GM19351 (cell line): ENCODE measurements around the gene KIF23.
A peak's percentile ranks its signal among the peaks of the same experiment; 100 is the strongest.

ENCODE experiments used
- ATAC-seq: cut with Tn5 transposase; IDR thresholded peaks from one replicate; pipeline ENCODE4 v1.9.1; 2021; ENCODE audit warnings: mild to moderate bottlenecking, moderate library complexity; ENCODE audit not compliant: unreplicated experiment

Gene KIF23

DNA sequence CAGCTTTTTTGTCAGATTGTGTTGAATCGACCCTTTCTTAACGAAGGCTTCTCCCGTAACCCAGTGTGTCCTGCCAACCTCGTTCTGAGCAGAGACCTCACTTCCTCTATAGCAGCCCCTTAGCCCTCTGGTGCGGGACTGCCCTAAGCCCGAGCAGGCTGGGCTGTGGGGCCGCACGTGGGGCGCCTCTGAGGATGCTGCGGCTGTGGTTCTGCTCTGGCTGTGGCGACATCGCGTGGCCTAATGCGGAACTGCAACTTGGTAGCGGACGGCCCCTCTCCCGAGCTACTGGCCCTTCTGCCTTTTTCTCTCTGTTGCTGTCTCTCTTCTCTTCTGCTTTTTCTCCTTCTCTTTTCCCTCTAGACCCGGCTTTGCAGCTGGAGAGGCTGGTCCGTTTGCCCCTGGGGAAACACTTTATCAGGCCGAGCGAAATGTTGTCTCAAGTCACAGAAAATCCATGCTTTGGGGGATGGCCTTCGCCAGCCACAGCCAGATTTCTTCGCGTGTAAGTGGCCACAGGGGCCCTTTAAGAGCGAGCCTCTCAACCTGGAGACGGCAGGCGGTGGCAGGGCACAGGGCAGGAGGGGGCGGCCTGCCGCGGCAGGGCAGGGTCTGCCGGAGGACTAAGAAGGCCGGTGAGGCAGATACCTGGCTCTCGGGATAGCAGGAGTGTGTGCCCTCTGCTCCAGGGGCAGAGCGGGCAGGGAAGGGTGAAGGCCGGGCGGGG lies 19.4 kb upstream of the KIF23 start:
- peak; percentile 61 for ATAC-seq

DNA sequence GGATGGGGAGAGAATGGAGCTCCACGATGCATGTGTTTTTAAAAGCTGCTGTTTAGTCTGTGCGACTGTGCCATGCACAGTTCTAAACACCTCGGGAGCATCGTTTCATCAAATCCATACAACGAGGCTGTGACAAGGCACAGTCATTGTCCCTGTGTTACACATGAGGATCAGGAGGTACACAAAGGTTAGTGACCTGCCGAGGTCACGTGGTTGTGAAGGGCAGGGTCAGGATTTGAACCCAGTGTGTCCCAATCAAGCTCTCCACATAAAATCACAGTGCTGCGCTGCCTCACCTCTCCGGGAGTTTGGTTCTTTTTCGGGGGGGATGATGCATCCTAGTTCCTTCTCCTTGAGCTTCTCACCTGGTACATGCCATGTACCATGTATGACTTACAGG lies 18.7 kb upstream of the KIF23 start:
- ATAC-seq, result no peak

DNA sequence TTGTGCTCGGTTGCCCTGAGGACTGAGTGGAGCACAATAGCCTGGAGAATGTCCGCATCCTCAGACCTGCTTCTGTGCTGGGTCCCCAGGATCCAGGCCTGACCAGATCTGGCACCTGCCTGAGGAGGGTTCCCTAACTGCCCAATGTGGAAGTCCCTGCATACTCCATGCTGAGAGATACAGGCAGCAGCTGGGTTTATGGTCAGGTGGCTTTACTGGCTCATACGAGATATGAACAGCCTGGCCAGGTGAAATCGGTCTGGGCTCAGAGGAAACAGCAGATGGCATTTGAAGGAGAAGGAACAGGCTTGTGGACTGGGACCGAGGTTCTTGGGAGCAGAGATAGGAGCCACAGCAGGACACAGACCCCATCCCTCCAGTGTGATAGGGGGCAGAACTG lies 18.2 kb upstream of the KIF23 start:
- ATAC-seq, result no peak

DNA sequence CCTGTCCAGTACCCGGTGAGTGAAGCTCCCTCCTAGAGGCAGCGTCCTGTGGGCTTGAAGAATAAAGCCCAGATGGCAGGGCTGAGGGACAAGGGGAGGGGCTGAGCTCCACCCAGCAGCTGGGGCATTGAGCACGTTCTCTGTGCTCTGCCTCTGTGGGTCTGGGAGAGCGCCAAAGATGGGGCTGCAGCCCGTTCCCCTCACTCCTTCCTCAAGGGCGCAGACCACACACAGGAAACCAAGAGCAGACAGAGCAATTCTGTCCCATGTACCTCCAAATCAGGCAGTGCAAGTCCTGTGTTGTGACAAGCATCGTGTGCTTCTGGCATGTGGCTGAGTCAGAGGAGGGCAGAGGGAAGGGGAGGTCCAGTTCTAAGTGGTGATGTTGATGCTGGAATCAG lies 15.7 kb upstream of the KIF23 start:
- ATAC-seq, result no peak

DNA sequence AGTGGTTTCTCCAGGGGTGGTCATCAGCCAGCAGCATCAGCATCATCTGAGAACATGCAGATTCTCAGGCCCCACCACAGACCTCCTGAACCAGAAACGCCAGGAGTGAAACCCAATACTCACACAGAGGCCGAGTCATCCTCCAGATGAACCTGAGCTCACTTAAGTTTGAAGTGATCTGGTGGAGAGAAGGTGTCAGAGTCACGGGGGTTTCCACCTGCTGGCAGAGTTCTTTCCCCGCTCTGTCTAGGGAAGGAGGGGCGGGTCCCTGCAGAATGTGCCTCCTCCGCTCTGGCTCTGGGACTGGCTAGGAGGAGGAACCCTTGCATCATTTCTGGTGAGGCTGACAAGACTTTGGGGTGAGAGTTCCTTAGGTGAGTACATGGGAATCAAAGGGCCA lies 13.3 kb upstream of the KIF23 start:
- no peak for ATAC-seq

DNA sequence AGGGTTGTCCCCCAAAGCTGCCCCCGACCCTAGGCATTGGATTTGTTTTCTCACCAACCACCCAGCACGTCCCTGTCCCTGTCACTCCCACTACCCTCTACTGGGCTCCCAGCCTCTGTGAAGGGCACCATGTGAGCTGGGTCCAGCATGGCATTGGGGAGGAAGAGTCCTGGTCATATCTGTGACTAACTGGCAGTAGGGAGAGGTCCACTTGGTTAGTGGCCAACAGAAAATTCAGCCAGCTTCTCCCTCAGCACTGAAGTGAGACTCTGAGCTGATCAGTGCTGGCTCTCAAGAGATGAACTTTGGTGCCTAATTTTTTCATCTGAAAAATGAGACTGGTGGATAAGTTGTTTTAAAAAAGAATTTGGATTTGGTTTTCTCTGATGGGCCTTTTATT lies 11.3 kb upstream of the KIF23 start:
- ATAC-seq, result no peak

DNA sequence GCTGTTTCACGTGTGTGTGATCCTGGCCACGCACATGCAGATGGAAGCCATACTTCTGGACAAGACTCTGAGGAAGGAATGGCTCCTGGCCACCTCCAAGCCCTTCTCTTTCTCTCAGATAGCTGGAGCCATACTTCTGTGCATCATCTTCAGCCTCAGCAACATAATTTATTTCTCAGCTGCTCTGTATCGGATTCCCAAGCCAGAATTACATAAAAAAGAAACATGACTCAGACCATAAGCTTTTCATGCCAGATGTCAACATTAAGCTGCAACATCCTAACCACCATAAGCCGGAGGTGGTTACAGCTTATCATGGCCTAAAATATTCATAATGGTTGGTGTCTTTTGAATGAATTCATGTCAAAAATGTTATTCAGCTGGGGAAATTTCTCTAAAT lies 10.6 kb upstream of the KIF23 start:
- no peak for ATAC-seq

DNA sequence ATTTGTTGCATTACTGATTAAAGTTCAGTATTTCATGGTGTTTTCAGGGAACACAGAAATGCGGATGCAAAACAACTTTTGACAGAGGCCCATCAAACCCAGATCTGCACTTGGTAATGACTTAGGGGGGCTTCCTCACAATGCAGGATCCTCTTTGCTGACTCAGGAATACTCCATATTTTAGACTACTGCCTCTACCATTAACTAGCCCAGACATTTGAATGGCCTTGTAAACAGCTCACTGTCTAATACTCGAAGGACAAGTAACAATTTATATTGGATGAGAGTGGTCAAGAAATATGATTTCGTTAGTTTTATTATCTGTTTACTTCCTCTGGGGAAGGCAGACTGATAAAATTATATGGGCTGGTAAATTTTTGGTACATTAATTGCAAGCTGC lies 9.0 kb upstream of the KIF23 start:
- no peak for ATAC-seq

DNA sequence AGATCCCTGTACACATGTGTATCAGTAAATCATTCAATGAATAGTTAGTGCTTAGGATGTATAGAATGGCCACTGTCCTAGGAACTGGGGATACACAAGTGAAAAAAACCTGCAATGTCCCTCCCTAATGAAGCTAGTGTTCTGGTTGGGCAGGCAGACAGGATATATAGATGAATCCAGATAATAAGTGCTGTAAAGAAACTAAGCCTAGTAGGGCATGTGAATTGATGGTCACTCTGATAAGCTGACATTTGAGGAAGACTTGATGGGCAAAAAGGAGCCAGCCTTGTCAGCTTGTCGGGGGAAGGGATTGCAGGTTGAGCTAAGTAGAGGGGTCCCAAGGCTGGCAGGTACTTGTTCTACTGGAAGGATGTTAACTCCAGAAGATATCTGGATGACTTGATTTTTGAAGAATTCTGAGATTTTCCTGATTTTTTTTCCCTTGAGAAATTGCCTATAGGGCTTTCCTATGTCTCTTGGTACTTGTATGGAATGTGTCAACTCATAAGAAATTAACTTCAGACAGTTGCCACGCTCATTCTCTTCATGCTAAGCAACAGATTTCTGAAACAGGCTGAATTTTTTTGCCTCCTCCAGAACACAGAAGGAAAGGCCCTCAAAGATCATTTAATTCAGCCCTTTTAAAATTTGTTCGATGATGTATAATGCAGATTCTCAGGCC lies 6.3 kb upstream of the KIF23 start:
- no peak for ATAC-seq

DNA sequence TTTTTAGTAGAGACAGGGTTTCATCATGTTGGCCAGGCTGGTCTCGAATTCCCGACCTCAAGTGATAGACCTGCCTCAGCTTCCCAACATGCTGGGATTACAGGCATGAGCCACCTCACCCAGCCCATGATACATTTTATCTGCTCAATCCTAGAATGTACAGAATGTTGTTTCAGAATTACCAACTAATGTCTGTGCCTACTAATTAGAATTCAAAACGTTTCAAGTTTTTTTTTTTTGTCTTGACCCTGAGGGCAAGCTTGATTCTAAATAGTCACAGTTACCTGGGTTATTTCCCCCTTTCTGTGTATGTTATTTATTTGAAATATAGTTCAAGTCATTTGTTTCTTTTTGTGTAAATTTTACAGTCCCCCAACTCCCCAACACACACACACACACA lies 5.3 kb upstream of the KIF23 start:
- ATAC-seq, result no peak

DNA sequence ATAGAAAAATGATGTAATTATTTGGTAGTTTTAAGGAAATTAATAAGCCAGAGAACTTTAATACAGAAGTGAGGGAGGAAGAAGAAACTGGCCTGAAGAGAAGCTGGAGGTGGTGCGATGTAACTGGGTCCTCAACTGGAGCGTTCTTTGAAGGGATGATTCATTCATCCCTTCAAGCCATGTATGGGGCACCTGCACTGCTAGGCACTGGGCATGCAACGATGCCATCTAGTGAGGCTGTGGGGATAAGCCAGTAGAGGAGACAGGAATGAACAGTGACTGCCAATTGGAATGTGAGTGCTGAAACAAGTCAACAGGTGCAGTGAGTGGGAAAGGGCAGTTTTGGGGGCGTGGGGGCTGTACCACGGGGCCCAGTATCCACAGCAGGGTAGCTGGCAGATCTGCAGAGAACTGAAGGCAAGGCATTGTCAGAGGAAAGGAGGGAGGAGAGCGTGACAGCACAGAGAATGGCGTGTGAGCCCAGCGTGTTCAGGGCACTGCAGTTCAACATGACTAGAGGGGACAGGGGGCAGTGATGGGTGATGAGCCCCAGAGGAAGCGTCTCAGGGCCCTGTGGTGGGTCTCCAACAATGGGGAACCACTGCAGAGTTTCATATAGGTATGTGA lies 3.8 kb upstream of the KIF23 start:
- no peak for ATAC-seq

DNA sequence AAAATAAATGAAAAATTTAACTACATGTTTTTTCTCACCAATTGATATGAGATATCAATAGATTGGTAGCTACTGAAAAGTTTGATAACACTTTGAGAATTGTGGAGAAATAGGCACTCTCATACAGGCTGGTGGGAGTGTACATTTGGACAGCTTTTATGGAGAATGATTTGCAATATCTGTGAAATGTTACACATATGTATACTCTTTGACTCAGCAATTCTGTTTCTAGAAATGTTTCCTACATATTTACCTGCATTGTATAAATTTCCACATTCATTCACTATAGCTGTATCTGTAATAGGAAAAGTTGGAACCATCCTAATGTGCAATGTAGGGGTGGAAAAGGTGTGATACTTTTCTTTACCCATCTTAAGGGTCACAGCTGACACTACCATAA lies 1.9 kb upstream of the KIF23 start:
- no peak for ATAC-seq

DNA sequence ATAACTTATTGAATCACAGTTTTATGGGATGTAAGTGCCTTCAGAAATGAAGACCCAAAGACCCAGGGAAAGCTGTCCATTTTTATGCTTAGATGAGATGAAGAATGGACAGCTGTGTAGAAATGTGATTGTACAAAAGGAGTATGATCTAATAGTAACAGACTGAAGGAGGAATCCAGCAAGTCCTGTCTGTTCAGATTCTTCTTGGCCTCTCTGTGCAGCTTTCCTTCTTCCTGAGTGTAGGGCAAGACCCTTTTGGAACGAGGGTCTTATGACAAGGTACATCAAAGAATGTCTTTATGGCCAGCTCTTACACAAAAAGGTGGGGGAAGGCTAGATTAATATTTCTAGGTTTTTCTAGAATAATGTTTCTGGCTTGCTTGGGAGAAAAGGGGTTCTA lies 1.4 kb upstream of the KIF23 start:
- no peak for ATAC-seq

DNA sequence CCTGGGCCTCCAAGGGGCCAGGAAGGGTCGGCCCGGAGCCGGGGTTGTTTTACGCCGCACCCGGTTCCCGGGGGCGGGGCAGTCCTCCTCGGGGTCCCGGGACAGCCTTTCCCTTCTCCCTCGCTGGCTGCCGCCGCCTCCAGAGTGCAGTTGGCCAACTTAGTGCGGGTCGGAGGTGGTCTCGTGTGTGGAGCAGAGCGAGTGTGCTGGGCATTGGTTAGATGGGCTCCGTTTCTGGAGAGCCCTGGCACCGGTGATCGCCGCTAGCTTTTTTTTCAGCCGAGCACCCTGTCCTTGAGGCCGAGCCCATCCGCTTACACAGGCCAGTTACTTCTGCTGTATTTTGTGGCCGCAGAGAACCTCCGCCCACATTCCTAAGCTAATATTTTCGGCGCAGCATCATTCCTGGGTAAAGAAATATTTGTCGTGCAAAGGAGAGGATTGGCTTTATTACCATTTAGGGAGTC lies 585 bp downstream of the KIF23 start:
- peak; percentile 29 for ATAC-seq

DNA sequence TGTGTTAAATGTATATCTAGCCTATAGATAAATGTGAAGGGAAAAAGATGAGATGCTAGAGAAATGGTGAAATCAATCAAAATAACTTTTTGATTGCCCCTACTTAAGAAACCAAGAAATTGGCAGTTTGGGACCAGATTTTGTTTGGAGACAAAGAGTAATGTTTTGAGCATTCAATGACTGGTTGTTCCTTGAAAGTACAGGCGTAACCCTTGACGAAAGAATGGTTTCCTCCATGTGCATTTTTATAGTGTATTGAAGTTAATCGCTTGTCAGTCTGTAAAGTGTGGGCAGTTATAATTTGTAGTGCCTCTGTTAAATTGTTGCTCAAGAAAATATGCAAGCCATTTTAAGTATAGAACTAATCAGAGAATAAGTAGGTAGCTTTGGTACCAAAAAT lies 1.2 kb downstream of the KIF23 start:
- ATAC-seq, result no peak

DNA sequence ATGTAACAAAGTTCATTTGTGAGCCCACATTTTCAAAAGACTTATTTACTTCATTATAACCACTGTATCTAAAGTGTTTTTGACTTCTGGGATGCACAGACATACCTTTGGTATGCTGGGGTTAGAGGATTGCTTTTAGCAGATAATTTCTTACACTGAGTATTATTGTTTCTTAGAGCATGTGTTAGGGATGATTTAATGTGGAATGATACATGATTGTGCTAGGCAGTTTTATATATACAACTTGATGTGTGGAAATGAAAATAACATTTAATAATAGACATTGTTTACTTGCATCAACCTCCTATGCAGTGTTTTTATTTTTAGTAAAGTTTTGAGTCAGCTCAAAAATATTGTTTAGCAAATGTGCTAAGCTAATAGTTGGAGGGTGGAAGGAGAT lies 3.4 kb downstream of the KIF23 start:
- no peak for ATAC-seq

DNA sequence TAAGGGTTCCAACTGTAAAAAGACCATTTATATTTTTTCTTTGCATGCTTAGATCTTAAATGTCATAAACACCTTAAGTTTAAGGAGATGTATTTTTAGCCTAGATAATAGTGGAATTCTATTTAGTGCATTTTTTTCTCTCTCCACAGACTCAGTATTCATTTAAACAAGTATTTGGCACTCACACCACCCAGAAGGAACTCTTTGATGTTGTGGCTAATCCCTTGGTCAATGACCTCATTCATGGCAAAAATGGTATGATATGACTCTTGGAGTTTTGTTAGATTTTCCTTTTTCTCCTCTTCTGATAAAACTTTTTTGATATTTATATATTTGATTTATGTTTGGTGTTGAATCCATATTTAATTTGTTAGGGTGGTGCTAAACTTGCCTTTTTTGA lies 7.3 kb downstream of the KIF23 start:
- ATAC-seq, result no peak

DNA sequence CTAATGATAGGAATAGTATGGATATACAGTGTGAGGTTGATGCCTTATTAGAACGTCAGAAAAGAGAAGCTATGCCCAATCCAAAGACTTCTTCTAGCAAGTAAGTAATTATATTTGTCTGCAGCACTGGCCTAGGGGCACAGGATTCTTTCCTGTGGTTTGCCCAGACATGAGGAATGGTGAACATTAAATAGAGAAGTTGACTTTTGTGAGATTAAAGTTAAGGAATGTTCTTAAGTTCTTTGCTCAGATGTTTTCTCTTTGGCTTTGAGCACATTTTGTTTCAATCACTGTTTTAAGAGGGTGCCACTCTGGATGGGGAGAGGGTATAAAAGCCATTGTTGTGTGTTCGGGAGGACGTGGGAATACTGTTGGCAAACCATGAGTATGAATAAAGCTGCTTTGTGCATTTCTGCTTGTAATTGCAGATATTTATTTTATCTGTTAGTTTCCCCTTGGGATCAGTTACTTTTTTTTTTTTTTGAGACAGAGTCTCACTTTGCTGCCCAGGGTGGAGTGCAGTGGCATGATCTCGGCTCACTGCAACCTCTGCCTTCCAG lies 8.3 kb downstream of the KIF23 start:
- ATAC-seq, result no peak

DNA sequence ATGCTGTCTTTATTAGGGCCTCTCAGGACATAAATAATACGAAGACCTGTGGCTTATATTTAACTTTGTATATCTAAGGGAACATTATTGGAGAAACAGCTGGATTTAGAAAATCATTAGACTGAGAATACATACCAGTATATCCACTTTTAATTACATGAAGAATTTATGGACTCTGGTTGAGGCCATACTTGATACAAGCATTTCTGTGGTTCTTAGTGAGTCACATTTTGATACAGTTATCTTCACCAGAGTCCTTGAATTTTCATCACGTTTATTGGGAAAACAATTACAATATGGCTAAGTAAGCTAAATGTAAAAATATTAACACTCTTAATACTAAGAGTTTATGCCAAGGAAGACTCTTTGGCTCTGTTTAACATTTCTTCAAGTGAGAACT lies 9.9 kb downstream of the KIF23 start:
- ATAC-seq, result no peak

DNA sequence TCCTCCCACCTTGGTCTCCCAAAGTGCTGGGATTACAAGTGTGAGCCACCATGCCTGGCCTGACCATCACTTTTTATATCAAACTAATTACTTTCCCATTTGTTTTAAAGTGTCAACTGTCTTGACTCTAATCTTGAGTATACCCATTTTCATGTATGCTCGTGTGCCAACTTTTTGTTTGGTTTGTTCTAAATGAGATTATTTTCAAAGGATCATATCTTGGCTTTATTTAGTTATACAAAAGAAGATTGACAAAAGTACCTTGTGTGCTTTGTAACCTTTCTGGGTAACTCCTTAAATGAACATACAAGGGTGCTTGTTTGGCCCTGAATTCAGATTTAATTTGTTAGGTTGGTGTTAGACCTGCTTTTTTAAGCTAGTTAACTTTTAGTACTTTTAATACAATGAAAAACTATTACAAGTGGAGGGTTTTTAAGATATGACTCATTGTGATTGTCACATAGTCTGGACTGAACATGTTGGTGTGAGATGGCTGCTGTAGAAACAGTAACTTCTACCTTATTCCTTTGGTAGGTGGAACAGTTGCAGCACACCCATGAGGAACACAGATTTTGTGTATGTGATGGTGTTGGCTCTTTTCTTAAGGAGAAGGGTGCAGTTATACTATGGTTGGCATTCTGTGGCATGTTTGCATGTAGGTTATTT lies 10.7 kb downstream of the KIF23 start:
- ATAC-seq, result no peak

DNA sequence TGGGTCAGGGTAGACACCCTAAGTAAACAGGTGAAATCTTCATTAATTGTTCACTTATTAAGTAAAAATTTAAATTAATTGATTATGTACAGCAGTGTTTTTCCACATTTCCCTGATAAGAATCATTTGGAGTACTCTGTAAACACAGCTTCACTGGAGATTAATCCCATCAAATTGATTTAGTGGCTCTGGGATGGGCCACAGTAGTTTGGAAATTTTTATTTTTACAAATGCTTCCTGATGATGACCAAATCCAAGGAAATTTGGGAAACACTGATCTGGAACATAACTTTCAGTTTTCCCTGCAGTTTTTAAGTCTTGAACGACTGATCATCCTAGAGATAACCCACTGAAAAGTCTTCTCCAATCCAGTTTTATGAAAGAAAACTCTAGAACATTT lies 19.7 kb downstream of the KIF23 start:
- ATAC-seq, result no peak
